CD4-positive, alpha-beta memory T cell (primary cell): ENCODE measurements around the gene SLC22A5. TPM values are rescaled to one million over a fixed set of nuclear protein-coding genes. Genes with fewer than 3 reads are reported as not detected.

ENCODE experiments used
- CTCF ChIA-PET: fragments of 350-600 bp; sonication (Branson Sonifier 250); formaldehyde crosslinking; loops from one replicate; lab custom pipeline; 2021; ENCODE audit warnings: inconsistent platforms; ENCODE audit not compliant: partially characterized antibody; lab: Charles Lee
- POLR2A ChIA-PET: fragments of 350-600 bp; sonication (Branson Sonifier 250); formaldehyde crosslinking; loops from one replicate; lab custom pipeline; 2021; ENCODE audit not compliant: partially characterized antibody; lab: Charles Lee
- DNase-seq, 5 donors: peaks; one replicate each; pipeline versions ENCODE4 v3.0.0 to v3.0.0-alpha.2; 2020 to 2022; ENCODE audit warnings: mixed read lengths in 1 of 5
- H3K27ac ChIP-seq: one replicate; pipeline ENCODE4 v1.7.0; 2013; ENCODE audit warnings: low read depth, low read length
- H3K27me3 ChIP-seq: 2 replicates; pipeline ENCODE4 v1.7.0; 2013; ENCODE audit warnings: mild to moderate bottlenecking, low read length, moderate library complexity; ENCODE audit not compliant: insufficient read depth
- H3K36me3 ChIP-seq: 2 replicates; pipeline ENCODE4 v1.7.0; 2013; ENCODE audit warnings: mild to moderate bottlenecking, low read length, moderate library complexity; ENCODE audit not compliant: insufficient read depth
- H3K4me1 ChIP-seq: 2 replicates; pipeline ENCODE4 v1.7.0; 2013; ENCODE audit warnings: mild to moderate bottlenecking, low read length, moderate library complexity; ENCODE audit not compliant: insufficient read depth
- H3K4me3 ChIP-seq, 2 donors: one replicate each; pipeline ENCODE4 v1.7.0; 2013; ENCODE audit warnings: low read length in 2 of 2, mild to moderate bottlenecking in 1 of 2
- H3K9me3 ChIP-seq, 2 donors: one replicate each; pipeline ENCODE4 v1.7.0; 2013; ENCODE audit warnings: low read length in 2 of 2, control low read depth in 1 of 2; ENCODE audit not compliant: control insufficient read depth in 1 of 2
- H3K27ac Mint-ChIP-seq, 7 donors: one replicate each; pipeline ENCODE4 v1.8.0; 2020 to 2021; ENCODE audit warnings: mixed read lengths in 7 of 7, mild to moderate bottlenecking in 6 of 7, inconsistent platforms in 3 of 7, moderate library complexity in 3 of 7
- H3K27me3 Mint-ChIP-seq, 2 donors: one replicate each; pipeline ENCODE4 v1.8.0; 2020 to 2021; ENCODE audit warnings: mixed read lengths in 2 of 2
- H3K36me3 Mint-ChIP-seq, 2 donors: one replicate each; pipeline ENCODE4 v1.8.0; 2020 to 2021; ENCODE audit warnings: mixed read lengths in 2 of 2, inconsistent platforms in 1 of 2, mild to moderate bottlenecking in 1 of 2
- H3K4me1 Mint-ChIP-seq, 4 donors: one replicate each; pipeline ENCODE4 v1.8.0; 2020 to 2021; ENCODE audit warnings: mixed read lengths in 4 of 4, mild to moderate bottlenecking in 1 of 4
- H3K4me3 Mint-ChIP-seq, 8 donors: one replicate each; pipeline ENCODE4 v1.8.0; 2020 to 2021; ENCODE audit warnings: mixed read lengths in 8 of 8, mild to moderate bottlenecking in 7 of 8, moderate library complexity in 6 of 8, inconsistent platforms in 3 of 8
- H3K9me3 Mint-ChIP-seq, 8 donors: one replicate each; pipeline ENCODE4 v1.8.0; 2020 to 2021; ENCODE audit warnings: mixed read lengths in 8 of 8, mild to moderate bottlenecking in 5 of 8, inconsistent platforms in 3 of 8, moderate library complexity in 1 of 8
- intact Hi-C: fragments of 100-400 bp; cut with micrococcal nuclease; formaldehyde crosslinking; loops from one replicate; pipeline ENCODE4 v1.15.1; 2023
- polyA plus RNA-seq, 2 donors: library from polyadenylated mRNA; unstranded; fragments of 300-500 nt; fragmentation: Illumina TruSeq; gene quantifications; one replicate each; pipeline ENCODE4 v1.2.3, GENCODE V29; 2021
- total RNA-seq, 2 experiments: library from RNA; stranded (reverse); gene quantifications; one replicate each; pipeline ENCODE4 v1.2.3, GENCODE V29; 2021

The SLC22A5 gene
- total and polyA plus RNA-seq, 4 experiments from 2014 or later: 1.9 to 10.0 (median 5.9) TPM

GRCh38 chr5:132334812-132335211 is 34.7 kb upstream of the SLC22A5 start:
- DNase-seq: peak in 2 of 5 donors; percentile 5 to 6
- Histone ChIP-seq H3K36me3 (no peaks in the 10 kb centered on the region), H3K27ac (no peak overlapping the region), H3K4me1 (no peaks in the 10 kb centered on the region), H3K9me3 (no peaks in the 10 kb centered on the region), H3K4me3 (no peak overlapping the region), H3K27me3 (no peaks in the 10 kb centered on the region)
- CTCF ChIA-PET: interaction anchor here (1.4 kb wide), 1 partner anchor 96 kb away, joined by 3 read pairs; no protein-coding TSS in a partner anchor
- intact Hi-C loops: no loop called here
- POLR2A ChIA-PET: no interaction called here
- Mint-ChIP-seq H3K4me3 (no peak overlapping the region), H3K4me1 (peaks cover 0 to 3% (median 0%) of the 10 kb centered on the region in 4 donors), H3K36me3 (peaks cover 3 to 4% of the 10 kb centered on the region in 2 donors), H3K27ac (no peak overlapping the region), H3K27me3 (no peaks in the 10 kb centered on the region), H3K9me3 (no peaks in the 10 kb centered on the region)

- no peak overlapping the region for H3K27ac Mint-ChIP-seq
- H3K36me3 ChIP-seq: no peaks in the 10 kb centered on the region
Measured at GRCh38 chr5:132335402-132335801, 34.1 kb upstream of the SLC22A5 start.

GRCh38 chr5:132339502-132339901 is 30.0 kb upstream of the SLC22A5 start:
- intact Hi-C loops: no loop called here
- DNase-seq: no peak
- no peaks in the 10 kb centered on the region for H3K27me3 ChIP-seq
- Mint-ChIP-seq H3K9me3 (no peaks in the 10 kb centered on the region), H3K27me3 (no peaks in the 10 kb centered on the region), H3K4me3 (no peak overlapping the region), H3K4me1 (peaks cover 0 to 3% (median 0%) of the 10 kb centered on the region in 4 donors), H3K36me3 (no peaks in the 10 kb centered on the region), H3K27ac (no peak overlapping the region)
- H3K27ac ChIP-seq: no peak overlapping the region
- ChIA-PET POLR2A (no interaction called here), CTCF (interaction anchor here (0.7 to 1.0 kb wide), 2 partner anchors 11 to 187 kb away, joined by 3 read pairs; no protein-coding TSS in a partner anchor)
- no peaks in the 10 kb centered on the region for H3K4me1 ChIP-seq
- H3K4me3 ChIP-seq: no peak overlapping the region
- H3K36me3 ChIP-seq: no peaks in the 10 kb centered on the region
- no peaks in the 10 kb centered on the region for H3K9me3 ChIP-seq

More at GRCh38 chr5:132335402-132335801, 34.1 kb upstream of the SLC22A5 start:
- H3K27ac ChIP-seq: no peak overlapping the region
- H3K4me1 Mint-ChIP-seq: peaks cover 0 to 3% (median 0%) of the 10 kb centered on the region in 4 donors
- no peaks in the 10 kb centered on the region for H3K27me3 ChIP-seq
- no peaks in the 10 kb centered on the region for H3K27me3 Mint-ChIP-seq
- no peak for DNase-seq
- H3K4me3 ChIP-seq: no peak overlapping the region
- ChIA-PET CTCF (interaction anchor here (1.4 kb wide), 1 partner anchor 97 kb away, joined by 3 read pairs; no protein-coding TSS in a partner anchor), POLR2A (no interaction called here)
- no peaks in the 10 kb centered on the region for H3K9me3 Mint-ChIP-seq
- intact Hi-C loops: no loop called here
- no peaks in the 10 kb centered on the region for H3K9me3 ChIP-seq
- H3K36me3 Mint-ChIP-seq: peaks cover 3 to 4% of the 10 kb centered on the region in 2 donors
- no peak overlapping the region for H3K4me3 Mint-ChIP-seq
- H3K4me1 ChIP-seq: no peaks in the 10 kb centered on the region

GRCh38 chr5:132342291-132343180 is 27.0 kb upstream of the SLC22A5 start:
- Histone ChIP-seq H3K4me1 (no peaks in the 10 kb centered on the region), H3K27ac (no peak overlapping the region), H3K27me3 (no peaks in the 10 kb centered on the region), H3K36me3 (no peaks in the 10 kb centered on the region), H3K4me3 (no peak overlapping the region), H3K9me3 (no peaks in the 10 kb centered on the region)
- Mint-ChIP-seq H3K27ac (no peak overlapping the region), H3K36me3 (no peaks in the 10 kb centered on the region), H3K27me3 (no peaks in the 10 kb centered on the region), H3K9me3 (no peaks in the 10 kb centered on the region), H3K4me3 (no peak overlapping the region), H3K4me1 (no peaks in the 10 kb centered on the region)
- ChIA-PET CTCF (no interaction called here), POLR2A (no interaction called here)
- intact Hi-C loops: no loop called here
- DNase-seq: no peak

GRCh38 chr5:132344775-132345514 is 24.6 kb upstream of the SLC22A5 start:
- Histone ChIP-seq H3K27ac (no peak overlapping the region), H3K36me3 (no peaks in the 10 kb centered on the region), H3K9me3 (no peaks in the 10 kb centered on the region), H3K27me3 (no peaks in the 10 kb centered on the region), H3K4me3 (no peak overlapping the region), H3K4me1 (no peaks in the 10 kb centered on the region)
- Mint-ChIP-seq H3K9me3 (peaks cover 0 to 1% (median 0%) of the 10 kb centered on the region in 8 donors), H3K27me3 (no peaks in the 10 kb centered on the region), H3K36me3 (peaks cover 0 to 3% of the 10 kb centered on the region in 2 donors), H3K27ac (no peak overlapping the region), H3K4me1 (no peaks in the 10 kb centered on the region), H3K4me3 (no peak overlapping the region)
- POLR2A ChIA-PET: no interaction called here
- no peak for DNase-seq
- CTCF ChIA-PET: no interaction called here
- intact Hi-C loops: no loop called here

- Histone ChIP-seq H3K9me3 (no peaks in the 10 kb centered on the region), H3K4me3 (no peak overlapping the region), H3K36me3 (no peaks in the 10 kb centered on the region), H3K27ac (no peak overlapping the region), H3K4me1 (no peaks in the 10 kb centered on the region), H3K27me3 (no peaks in the 10 kb centered on the region)
- CTCF ChIA-PET: no interaction called here
- intact Hi-C loops: no loop called here
- no peak for DNase-seq
- no peak overlapping the region for H3K4me3 Mint-ChIP-seq
- POLR2A ChIA-PET: no interaction called here
- peaks cover 0 to 4% (median 0%) of the 10 kb centered on the region in 8 donors for H3K9me3 Mint-ChIP-seq
- H3K27me3 Mint-ChIP-seq: no peaks in the 10 kb centered on the region
- H3K36me3 Mint-ChIP-seq: peaks cover 0 to 18% of the 10 kb centered on the region in 2 donors
- H3K4me1 Mint-ChIP-seq: no peaks in the 10 kb centered on the region
- no peak overlapping the region for H3K27ac Mint-ChIP-seq
Measured at GRCh38 chr5:132353486-132353995, 16.0 kb upstream of the SLC22A5 start.
